Heart left ventricle (tissue), 16 donors: ENCODE measurements around the gene TMEM184C. TPM values are rescaled to one million over a fixed set of nuclear protein-coding genes. Genes with fewer than 3 reads are reported as not detected.

ENCODE experiments used
- ATAC-seq, 4 donors: fragments of 200-7000 bp; cut with Tn5 transposase; one replicate each; pipeline ENCODE4 v1.9.1; 2020 to 2022; ENCODE audit warnings: moderate library complexity in 4 of 4, mild to moderate bottlenecking in 3 of 4, moderate number of reproducible peaks in 1 of 4
- DNase-seq, 5 donors: peaks; one replicate each; pipeline ENCODE4 v3.0.0-alpha.2; 2020
- H3K27ac ChIP-seq, 12 donors: fragments of 200-600 bp; sonication (generic) in 4 of 12; one replicate each; pipeline versions ENCODE4 v1.5.0 to v1.8.0; 2016 to 2022; ENCODE audit warnings: mild to moderate bottlenecking in 2 of 12
- H3K27me3 ChIP-seq, 9 donors: fragments of 200-600 bp; sonication (generic) in 2 of 9; one replicate each; pipeline versions ENCODE4 v1.5.1 to v1.8.0; 2016 to 2022; ENCODE audit warnings: mild to moderate bottlenecking in 3 of 9
- H3K36me3 ChIP-seq, 9 donors: fragments of 200-600 bp; sonication (generic) in 2 of 9; one replicate each; pipeline versions ENCODE4 v1.5.0 to v1.8.0; 2018 to 2022; ENCODE audit warnings: mild to moderate bottlenecking in 2 of 9
- H3K4me1 ChIP-seq, 12 donors: fragments of 200-600 bp; sonication (generic) in 4 of 12; one replicate each; pipeline versions ENCODE4 v1.5.0 to v1.8.0; 2016 to 2022; ENCODE audit warnings: mild to moderate bottlenecking in 3 of 12
- H3K4me3 ChIP-seq, 12 donors: fragments of 200-600 bp; sonication (generic) in 4 of 12; one replicate each; pipeline versions ENCODE4 v1.5.0 to v1.8.0; 2017 to 2022; ENCODE audit warnings: mild to moderate bottlenecking in 9 of 12, moderate library complexity in 4 of 12
- H3K9me3 ChIP-seq, 12 donors: fragments of 200-600 bp; sonication (generic) in 4 of 12; one replicate each; pipeline versions ENCODE4 v1.5.0 to v1.8.0; 2016 to 2022; ENCODE audit warnings: mild to moderate bottlenecking in 1 of 12
- CTCF ChIP-seq, 12 donors: fragments of 200-600 bp; sonication (generic) in 4 of 12; IDR thresholded peaks; one replicate each; pipeline versions ENCODE4 v1.5.0 to v1.8.0; 2018 to 2022; ENCODE audit warnings: antibody characterized with exemption in 12 of 12, mild to moderate bottlenecking in 5 of 12
- POLR2A ChIP-seq, 2 donors: fragments of 450-650 bp; IDR thresholded peaks; one replicate each; pipeline ENCODE4 v1.6.1; 2017; ENCODE audit warnings: antibody characterized with exemption in 2 of 2, mild to moderate bottlenecking in 2 of 2, moderate library complexity in 2 of 2
- WGBS, 4 donors: extraction: QIAGEN DNeasy Blood & Tissue Kit in 2 of 4; methylation state at CpG; one replicate each; pipeline versions ENCODE4 v1.1.5 to v1.1.7; 2013 to 2018; 5-methylcytosine and 5-hydroxymethylcytosine counted together
- intact Hi-C, 10 donors: fragments of 100-400 bp; cut with DNase I; formaldehyde crosslinking; loops; one replicate each; pipeline versions ENCODE4 v1.11.1 to v1.14.2; 2022
- polyA plus RNA-seq, 2 donors: library from polyadenylated mRNA; stranded (reverse); fragments of 200-250 nt; gene quantifications; one replicate each; pipeline ENCODE4 v1.2.3, GENCODE V29; 2013
- total RNA-seq, 9 donors: library from RNA; depleted of rRNA in 2 of 9; stranded (reverse); fragments of >200 nt in 2 of 9; fragmentation: NEBNext Ultra II Directional in 3 of 9; extraction: Animal tissue kit (Norgen Biotek cat#: 25700) in 3 of 9; gene quantifications; one replicate each; pipeline versions ENCODE4 v1.1.0 to v1.2.4, GENCODE V29; 2016 to 2023
- donor health status: ischemic (EF 13 %, LVEDD 7.1; RV severe dilation, severe dysfunction).
- donor health status: healthy with polysubstance abuse.
- donor health status: DM: no; HTN: yes; CAD: no.
- donor health status: DM: no; HTN: no; CAD: no.
- donor health status: ischemic (EF 25% LVEDD 6.9; RV normal size, moderate dysfunction).
- donor health status: ischemic (EF 25% LVEDD 5.7; RV mildly dilated, moderate dysfunction).
- donor health status: healthy.
- donor health status: DM: yes; HTN: yes; CAD: no.
- donor health status: ischemic (EF 35%, LVEDD 5.7; RV mildly dilated, moderate dysfunction).
- donor health status: nonischemic (EF 11% LVEDD 7.7; RV severe dilation, severe dysfunction).
- donor health status: DM: yes; HTN: yes; CAD: no.
- donor health status: PGD.
- donor health status: ischemic (EF 29% LVEDD 5.4; RV normal size, mild dysfunction).
- donor health status: nonischemic (EF 23%, LVEDD 6.1; RV moderate dilation, normal function).

The TMEM184C gene
- total and polyA plus RNA-seq, 11 donors = 4.2 to 29.4 (median 26.2) TPM

GRCh38 chr4:147586637-147587036 lies 30.6 kb upstream of the TMEM184C start:
- no peaks in the 10 kb centered on the region for H3K36me3 ChIP-seq
- H3K4me1 ChIP-seq = peaks cover 0 to 12% (median 0%) of the 10 kb centered on the region in 12 donors
- H3K27ac ChIP-seq = no peak overlapping the region
- intact Hi-C loops = loop anchor here in 6 of 10 donors (5.0 to 10.0 kb wide), 6 partner anchors 62 to 569 kb away; no protein-coding TSS in a partner anchor
- 85 to 90% (median 89%) methylated on average over 4 of the region's 4 CpGs for WGBS, 4 donors
- H3K27me3 ChIP-seq = no peaks in the 10 kb centered on the region
- ATAC-seq = no peak
- DNase-seq = no peak
- no peak overlapping the region for H3K4me3 ChIP-seq
- peaks cover 0 to 17% (median 2%) of the 10 kb centered on the region in 12 donors for H3K9me3 ChIP-seq
- TF ChIP-seq POLR2A (IDR thresholded peaks at IDR 0.05) = no peak

GRCh38 chr4:147587041-147587440 lies 30.2 kb upstream of the TMEM184C start:
- Histone ChIP-seq H3K27ac (no peak overlapping the region), H3K27me3 (no peaks in the 10 kb centered on the region), H3K9me3 (peaks cover 0 to 17% (median 2%) of the 10 kb centered on the region in 12 donors), H3K4me1 (peaks cover 0 to 12% (median 0%) of the 10 kb centered on the region in 12 donors), H3K36me3 (no peaks in the 10 kb centered on the region), H3K4me3 (no peak overlapping the region)
- intact Hi-C loops = loop anchor here in 6 of 10 donors (5.0 to 10.0 kb wide), 6 partner anchors 62 to 570 kb away; no protein-coding TSS in a partner anchor
- no peak for ATAC-seq
- 90 to 94% (median 92%) methylated on average over 3 of the region's 3 CpGs for WGBS, 4 donors
- no peak for DNase-seq
- TF ChIP-seq POLR2A (IDR thresholded peaks at IDR 0.05) = no peak
- no peak for TF ChIP-seq CTCF (IDR thresholded peaks at IDR 0.05)

GRCh38 chr4:147589586-147589985 lies 27.6 kb upstream of the TMEM184C start:
- H3K4me1 ChIP-seq = peaks cover 0 to 12% (median 0%) of the 10 kb centered on the region in 12 donors
- no peaks in the 10 kb centered on the region for H3K36me3 ChIP-seq
- intact Hi-C loops = loop anchor here in 7 of 10 donors (2.0 to 10.0 kb wide), 7 partner anchors 65 to 572 kb away; no protein-coding TSS in a partner anchor
- H3K27me3 ChIP-seq = no peaks in the 10 kb centered on the region
- DNase-seq (no peak), ATAC-seq (no peak)
- H3K27ac ChIP-seq = peak overlapping the region in 2 of 12 donors; percentile 9 to 16
- no peak overlapping the region for H3K4me3 ChIP-seq
- WGBS, 4 donors = 65 to 75% (median 72%) methylated on average over 1 of the region's 1 CpG
- no peak for TF ChIP-seq CTCF (IDR thresholded peaks at IDR 0.05)
- TF ChIP-seq POLR2A (IDR thresholded peaks at IDR 0.05) = no peak
- H3K9me3 ChIP-seq = peaks cover 0 to 10% (median under 1%) of the 10 kb centered on the region in 12 donors

- intact Hi-C loops = loop anchor here (1.0 to 10.0 kb wide), 13 partner anchors 428 to 576 kb away; no protein-coding TSS in a partner anchor
- Histone ChIP-seq H3K27me3 (no peaks in the 10 kb centered on the region), H3K4me3 (peak overlapping the region in 2 of 12 donors; percentile 28 to 33), H3K9me3 (peaks cover 0 to 2% (median 0%) of the 10 kb centered on the region in 12 donors), H3K4me1 (peaks cover 0 to 12% (median 0%) of the 10 kb centered on the region in 12 donors), H3K36me3 (no peaks in the 10 kb centered on the region), H3K27ac (peak overlapping the region in 1 of 12 donors; percentile 16)
- WGBS, 4 donors = 44 to 48% (median 46%) methylated on average over 12 of the region's 12 CpGs
- ATAC-seq (peak in 2 of 4 donors; percentile 53 to 65), DNase-seq (peak in 4 of 5 donors; percentile 22 to 51 (median 45))
- TF ChIP-seq CTCF (IDR thresholded peaks at IDR 0.05) (peak; percentile 54 to 83 (median 71)), POLR2A (IDR thresholded peaks at IDR 0.05) (no peak)
These were observed 26.8 kb upstream of the TMEM184C start for GRCh38 chr4:147590249-147590920.
